Left renal cortex interstitium (tissue), 4 donors: ENCODE data around the gene TMC1. TPM values are rescaled to one million over a fixed set of nuclear protein-coding genes. Genes with fewer than 3 reads are reported as not detected.

ENCODE experiments used
- polyA plus RNA-seq, 4 donors: library from polyadenylated mRNA; unstranded; fragments of 120-200 nt; gene quantifications; one replicate each; pipeline ENCODE4 v1.2.1, GENCODE V29; 2013; ENCODE audit not compliant: insufficient read length in 4 of 4

The TMC1 gene
- polyA plus RNA-seq, 4 donors, result 0.86 to 1.2 (median 0.97) TPM

Other genes starting within 250 kb of the TMC1 start
- 100 to 1,000 TPM; 179 to 221 (median 193) TPM for gene ZFAND5, start 156.4 kb upstream of the TMC1 start, polyA plus RNA-seq